K562 (cell line): ENCODE data around the gene ERMP1. TPM values are rescaled to one million over a fixed set of nuclear protein-coding genes. Genes with fewer than 3 reads are reported as not detected.

Experiments
- ATAC-seq: fragments of 200-7000 bp; cut with Tn5 transposase; 3 replicates; pipeline ENCODE4 v1.9.1; 2020; ENCODE audit warnings: moderate library complexity
- BruUV-seq: library from RNA; stranded (reverse); fragments of 400-500 nt; replicated peaks from 2 replicates; lab custom pipeline; 2021; lab: Mats Ljungman, UMichigan
- CTCF ChIA-PET: fragments of 300-600 bp; formaldehyde crosslinking; extraction: SDS; loops from one replicate; lab custom pipeline; 2021; ENCODE audit warnings: low intra/inter-chr PET ratio; lab: Yijun Ruan, JAX
- POLR2A ChIA-PET: fragments of 300-600, 350-650 bp; sonication (Branson Sonifier 250); formaldehyde crosslinking; extraction: SDS; loops from one replicate; lab custom pipeline; 2021; ENCODE audit warnings: antibody characterized with exemption, inconsistent platforms; lab: Yijun Ruan, JAX
- DNase-seq, 4 experiments: peaks; one replicate each; pipeline versions ENCODE4 v3.0.0 to v3.0.0-alpha.2; 2011 to 2018; ENCODE audit warnings: low spot score in 3 of 4, mixed read lengths in 3 of 4; ENCODE audit errors: extremely low read depth in 1 of 4
- FAIRE-seq: peaks from 2 replicates; lab custom pipeline; 2011; peaks lifted over from hg19 to GRCh38; lab: Jason Lieb, UNC
- H2AFZ ChIP-seq: 2 replicates; pipeline ENCODE4 v1.6.0; 2011; ENCODE audit warnings: low read depth, low read length, control low read depth, inconsistent platforms
- H3K27ac ChIP-seq: fragments of 200-600 bp; 3 replicates; pipeline ENCODE4 v1.8.0; 2011; ENCODE audit warnings: low read depth, mild to moderate bottlenecking, control low read depth, inconsistent platforms, low read length, moderate library complexity, mixed read lengths; ENCODE audit errors: extremely low read depth
- H3K27me3 ChIP-seq, 2 experiments: fragments of 300-600 bp in 1 of 2; 2 replicates in 1 of 2; 3 replicates in 1 of 2; pipeline versions ENCODE4 v1.6.0 to v1.8.0; 2011; ENCODE audit warnings: inconsistent platforms in 2 of 2, low read length in 2 of 2, mild to moderate bottlenecking in 1 of 2, mixed read lengths in 1 of 2, moderate library complexity in 1 of 2; ENCODE audit not compliant: control insufficient read depth in 2 of 2, insufficient read depth in 2 of 2
- H3K36me3 ChIP-seq: fragments of 300-600 bp; 3 replicates; pipeline ENCODE4 v1.8.0; 2011; ENCODE audit warnings: mild to moderate bottlenecking, low read length, inconsistent platforms; ENCODE audit not compliant: control insufficient read depth, insufficient read depth
- H3K4me1 ChIP-seq, 2 experiments: fragments of 200-600 bp in 1 of 2; replicated peaks in 1 of 2; 2 replicates in 1 of 2; 3 replicates in 1 of 2; pipeline versions ENCODE4 v1.5.1 to v1.8.0; 2011; ENCODE audit warnings: inconsistent platforms in 2 of 2, low read length in 2 of 2, mild to moderate bottlenecking in 1 of 2, mixed read lengths in 1 of 2, moderate library complexity in 1 of 2; ENCODE audit not compliant: control insufficient read depth in 2 of 2, insufficient read depth in 2 of 2
- H3K4me2 ChIP-seq: 2 replicates; pipeline ENCODE4 v1.6.1; 2011; ENCODE audit warnings: low read length, control low read depth, inconsistent platforms, mixed read lengths; ENCODE audit not compliant: insufficient read depth
- H3K4me3 ChIP-seq: fragments of 200-600 bp; sonication (generic), shearing (Covaris generic); 2 replicates; pipeline ENCODE4 v1.5.1; 2016; ENCODE audit warnings: control low read depth, inconsistent platforms
- H3K79me2 ChIP-seq: fragments of 200-600 bp; 3 replicates; pipeline ENCODE4 v1.8.0; 2011; ENCODE audit warnings: low read length, inconsistent platforms; ENCODE audit not compliant: control insufficient read depth, insufficient read depth
- H3K9ac ChIP-seq, 2 experiments: 2 replicates each; pipeline versions ENCODE4 v1.6.0 to v1.6.1; 2011; ENCODE audit warnings: low read depth in 2 of 2, low read length in 2 of 2, control low read depth in 1 of 2, inconsistent platforms in 1 of 2, mild to moderate bottlenecking in 1 of 2, mixed read lengths in 1 of 2; ENCODE audit not compliant: insufficient read depth in 1 of 2
- H3K9me1 ChIP-seq: one replicate; pipeline ENCODE4 v1.6.0; 2011; ENCODE audit warnings: inconsistent platforms, mild to moderate bottlenecking, low read length, moderate library complexity; ENCODE audit not compliant: control insufficient read depth, insufficient read depth
- H3K9me3 ChIP-seq: replicated peaks from 2 replicates; pipeline ENCODE4 v1.5.1; 2011; ENCODE audit warnings: low read depth, low read length, inconsistent platforms; ENCODE audit not compliant: control insufficient read depth, insufficient read depth
- H4K20me1 ChIP-seq: replicated peaks from 2 replicates; pipeline ENCODE4 v1.6.1; 2011; ENCODE audit warnings: low read length, inconsistent platforms, mixed read lengths; ENCODE audit not compliant: control insufficient read depth, insufficient read depth
- CGGBP1 ChIP-seq: fragments of 250-450 bp; sonication (Bioruptor Pico); IDR thresholded peaks from 2 replicates; pipeline ENCODE4 v1.9.0; 2021; ENCODE audit warnings: mild to moderate bottlenecking
- CHD2 ChIP-seq: IDR thresholded peaks from 2 replicates; pipeline ENCODE4 v1.6.1; 2011; ENCODE audit warnings: low read depth, low read length
- FOXK1 ChIP-seq: sonication (generic); formaldehyde crosslinking; IDR thresholded peaks from 2 replicates; pipeline ENCODE4 v1.8.0; 2022; ENCODE audit warnings: missing genetic modification reagents, mild to moderate bottlenecking, borderline replicate concordance
- HMGN3 ChIP-seq: IDR thresholded peaks from 2 replicates; pipeline ENCODE4 v1.6.1; 2011; ENCODE audit warnings: borderline replicate concordance, low read depth, mild to moderate bottlenecking, mixed read lengths, low read length; ENCODE audit not compliant: insufficient read length; ENCODE audit errors: extremely low read depth
- NR4A1 ChIP-seq, 2 experiments: fragments of 250-450 bp in 1 of 2; fragments of 450-650 bp in 1 of 2; sonication (Bioruptor Pico) in 1 of 2; IDR thresholded peaks; 2 replicates each; pipeline versions ENCODE4 v1.4.0 to v1.6.1; 2016 to 2020; ENCODE audit warnings: mild to moderate bottlenecking in 2 of 2, missing compliant biosample characterization in 1 of 2, missing genetic modification characterization in 1 of 2, moderate library complexity in 1 of 2
- POLR2AphosphoS2 ChIP-seq: IDR thresholded peaks from 2 replicates; pipeline ENCODE4 v1.6.1; 2012; ENCODE audit warnings: low read length, improper control_type of control experiment
- RB1 ChIP-seq: fragments of 450-650 bp; IDR thresholded peaks from 2 replicates; pipeline ENCODE4 v1.6.1; 2017; ENCODE audit warnings: low read depth, mild to moderate bottlenecking
- TAL1 ChIP-seq: fragments of 450-650 bp; IDR thresholded peaks from 2 replicates; pipeline ENCODE4 v1.6.1; 2016; ENCODE audit warnings: mild to moderate bottlenecking
- ZNF274 ChIP-seq: IDR thresholded peaks from 2 replicates; pipeline ENCODE4 v1.6.1; 2011; ENCODE audit warnings: low read depth, mild to moderate bottlenecking, low read length, moderate library complexity, borderline replicate concordance
- WGBS: fragments of 100-300 bp; shearing (Covaris generic); methylation state at CpG from one replicate; pipeline ENCODE4 v1.1.6; 2016; ENCODE audit warnings: low coverage, mixed read lengths; ENCODE audit not compliant: insufficient coverage; ENCODE audit errors: missing lambda C conversion rate; 5-methylcytosine and 5-hydroxymethylcytosine counted together
- in situ Hi-C: fragments of 300-500 bp; cut with MboI; formaldehyde crosslinking; loops from 4 replicates; pipeline ENCODE4 v1.15.0; 2018; ENCODE audit warnings: inconsistent platforms, mixed read lengths
- intact Hi-C: fragments of 100-400 bp; cut with micrococcal nuclease; formaldehyde crosslinking; loops from 2 replicates; pipeline ENCODE4 v1.14.2; 2022
- polyA plus RNA-seq, 8 experiments: library from polyadenylated mRNA; depleted of rRNA in 4 of 8; stranded (reverse) in 5 of 8; unstranded in 3 of 8; fragments of >200 nt; fragmentation: Nextera tagmentation in 2 of 8; fragmentation: Illumina TruSeq in 1 of 8; extraction: Ambion mirVana in 2 of 8; extraction: Trizol in 1 of 8; gene quantifications; 2 replicates each; pipeline versions ENCODE4 v1.2.1 to v1.2.3, GENCODE V29; 2011 to 2014; ENCODE audit warnings: inconsistent platforms in 1 of 8, missing spikeins in 1 of 8
- total RNA-seq, 7 experiments: library from RNA; depleted of rRNA in 6 of 7; stranded (reverse); fragments of >200 nt in 6 of 7; fragmentation: Illumina TruSeq in 2 of 7; extraction: Trizol in 2 of 7; gene quantifications; 2 replicates each; pipeline versions ENCODE4 v1.2.1 to v1.2.3, GENCODE V29; 2011 to 2021; ENCODE audit warnings: low replicate concordance in 1 of 7

ERMP1 gene
- total and polyA plus RNA-seq, 9 of the 15 experiments (the other 6 are each of a cell fraction or from before 2014, with no cell fraction given) = 2.5 to 26.3 (median 12.6) TPM

DNA sequence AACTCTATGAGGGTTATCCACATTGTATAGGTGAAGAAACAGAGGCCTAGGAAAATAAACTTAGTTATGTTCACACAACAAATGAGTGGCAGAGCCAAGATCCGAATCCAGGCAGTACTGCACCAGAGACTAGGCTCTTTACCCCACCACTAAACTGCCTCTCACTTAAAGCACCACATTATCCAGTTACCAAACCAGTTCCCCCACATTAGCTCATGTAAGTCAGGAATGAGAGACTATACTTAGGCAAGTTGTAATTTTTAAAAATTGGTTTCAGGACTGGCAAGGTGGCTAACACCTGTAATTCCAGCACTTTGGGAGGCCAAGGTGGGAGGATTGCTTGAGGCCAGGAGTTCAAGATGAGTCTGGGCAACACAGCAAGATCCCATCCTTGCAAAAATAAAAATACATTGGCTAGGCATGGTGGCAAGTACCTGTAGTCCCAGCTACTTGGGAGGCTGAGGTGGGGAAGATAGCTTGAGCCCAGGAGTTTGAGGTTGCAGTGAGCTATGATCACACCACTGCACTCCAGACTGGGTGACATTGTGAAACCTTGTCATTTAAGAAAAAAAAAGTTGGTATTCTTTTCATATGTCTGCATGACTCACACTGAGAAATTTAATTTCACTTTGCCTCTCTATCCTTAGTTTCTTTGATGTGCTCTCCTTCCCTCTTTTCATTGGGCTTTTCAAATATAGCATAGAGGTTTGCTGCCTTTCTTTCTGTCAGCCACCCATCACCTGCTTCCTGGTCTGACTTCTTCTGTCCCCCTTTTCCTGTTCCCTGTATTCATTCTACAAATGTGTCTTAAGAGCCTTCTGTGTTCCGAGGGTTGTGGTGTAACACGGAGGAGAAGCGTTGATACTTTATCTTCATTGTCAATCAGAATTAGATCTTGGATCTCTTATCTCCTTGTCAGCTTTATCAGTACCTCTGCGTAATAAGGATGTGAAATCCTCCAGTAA, 64.7 kb downstream of the ERMP1 start:
- DNase-seq = no peak
- no peak overlapping the region for H3K27ac ChIP-seq
- WGBS = 85% methylated on average over 5 of the region's 5 CpGs
- H4K20me1 ChIP-seq = no peaks in the 10 kb centered on the region
- H3K79me2 ChIP-seq = no peaks in the 10 kb centered on the region
- no peak overlapping the region for H3K4me3 ChIP-seq
- no peaks in the 10 kb centered on the region for H3K27me3 ChIP-seq
- POLR2A ChIA-PET = no interaction called here
- no peak for FAIRE-seq
- peaks cover 64% of the 10 kb centered on the region; the same call in 2 of the 3 replicates for H3K36me3 ChIP-seq
- H3K4me2 ChIP-seq = no peak overlapping the region
- H2AFZ ChIP-seq = no peak overlapping the region
- H3K4me1 ChIP-seq = no peaks in the 10 kb centered on the region
- CTCF ChIA-PET = no interaction called here
- no peak overlapping the region for H3K9ac ChIP-seq
- H3K9me1 ChIP-seq = no peaks in the 10 kb centered on the region
- intact Hi-C loops = no loop called here
- no peak for TF ChIP-seq POLR2AphosphoS2
- no peak for TF ChIP-seq TAL1
- TF ChIP-seq ZNF274 = no peak
- TF ChIP-seq FOXK1 (CRISPR knock-in tag) = no peak
- no peak for TF ChIP-seq CGGBP1 (CRISPR knock-in tag)
- no peak for TF ChIP-seq RB1
- TF ChIP-seq CHD2 = no peak
- no peak for TF ChIP-seq NR4A1 (CRISPR knock-in tag; IDR thresholded peaks at IDR 0.05)
- no peak for TF ChIP-seq NR4A1 (tag; IDR thresholded peaks at IDR 0.05)
- no peak for TF ChIP-seq HMGN3
- no peaks in the 10 kb centered on the region for H3K9me3 ChIP-seq
- no TSS peak for BruUV-seq
- in situ Hi-C loops = no loop called here
- no peak for ATAC-seq
